GM23338 (cell line): ENCODE results near the gene MYRF.

Experiments
- CTCF ChIP-seq, 2 experiments: fragments of 200-600 bp in 1 of 2; sonication (generic) in 1 of 2; conservative IDR thresholded peaks; 2 replicates each; pipeline versions ENCODE4 v1.5.1 to v1.6.1; 2016 to 2017; ENCODE audit warnings: antibody characterized with exemption in 2 of 2, low read depth in 2 of 2, mild to moderate bottlenecking in 2 of 2, moderate library complexity in 1 of 2
- EZH2 ChIP-seq: fragments of 200-600 bp; sonication (generic); IDR thresholded peaks from one replicate; pipeline ENCODE4 v1.8.0; 2017; ENCODE audit warnings: antibody characterized with exemption, mild to moderate bottlenecking, low read depth; ENCODE audit not compliant: unreplicated experiment
- EZH2phosphoT487 ChIP-seq: fragments of 200-600 bp; sonication (generic); IDR thresholded peaks from one replicate; pipeline ENCODE4 v1.8.1; 2018; ENCODE audit warnings: antibody characterized with exemption; ENCODE audit not compliant: unreplicated experiment
- JUNB ChIP-seq: IDR thresholded peaks from one replicate; pipeline ENCODE4 v1.6.1; 2016; ENCODE audit warnings: antibody characterized with exemption; ENCODE audit not compliant: unreplicated experiment
- POLR2AphosphoS5 ChIP-seq: IDR thresholded peaks from 2 replicates; pipeline ENCODE4 v1.6.1; 2016; ENCODE audit warnings: antibody characterized with exemption, low read depth
- ZNF114 ChIP-seq: fragments of 250-450 bp; sonication (Bioruptor Pico); IDR thresholded peaks from 2 replicates; pipeline ENCODE4 v1.5.0; 2020; ENCODE audit warnings: mild to moderate bottlenecking, moderate library complexity
- TF ChIP-seq, protein P1 (sequence below): fragments of 250-450 bp; sonication (Bioruptor Pico); IDR thresholded peaks from 2 replicates; pipeline ENCODE4 v1.5.0; 2020; ENCODE audit warnings: mild to moderate bottlenecking, moderate library complexity
- TF ChIP-seq, protein P2 (sequence below): IDR thresholded peaks from one replicate; pipeline ENCODE4 v1.6.1; 2018; ENCODE audit warnings: antibody characterized with exemption; ENCODE audit not compliant: unreplicated experiment

DNA sequence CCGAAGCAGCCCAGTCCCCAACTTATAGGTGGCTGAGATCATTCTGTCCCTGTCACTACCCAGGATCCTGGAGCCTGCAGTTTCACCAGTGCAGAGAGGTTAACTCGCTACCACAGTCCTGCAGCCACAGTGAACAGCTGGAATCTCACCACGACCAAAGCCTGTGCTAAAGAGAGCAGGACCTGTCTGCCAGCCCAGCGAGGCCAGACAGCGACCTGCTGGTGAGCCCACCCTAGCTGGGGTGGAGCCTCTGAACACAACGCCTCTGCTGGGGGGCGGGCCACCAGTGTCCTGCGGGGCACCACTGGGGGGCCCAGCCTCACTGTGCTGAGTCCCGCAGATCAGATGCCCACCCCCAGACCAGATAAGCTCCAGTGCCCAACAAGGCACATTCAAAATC is 39.0 kb upstream of the MYRF start:
- no peak for TF ChIP-seq CTCF (conservative IDR thresholded peaks at IDR 0.05; ENCODE audit: low read depth in 2 of 2)
- no peak for TF ChIP-seq JUNB
- no peak for TF ChIP-seq POLR2AphosphoS5
- TF ChIP-seq EZH2, result no peak
- TF ChIP-seq ZNF114 (CRISPR knock-in tag), result no peak
- TF ChIP-seq, protein P1, sequence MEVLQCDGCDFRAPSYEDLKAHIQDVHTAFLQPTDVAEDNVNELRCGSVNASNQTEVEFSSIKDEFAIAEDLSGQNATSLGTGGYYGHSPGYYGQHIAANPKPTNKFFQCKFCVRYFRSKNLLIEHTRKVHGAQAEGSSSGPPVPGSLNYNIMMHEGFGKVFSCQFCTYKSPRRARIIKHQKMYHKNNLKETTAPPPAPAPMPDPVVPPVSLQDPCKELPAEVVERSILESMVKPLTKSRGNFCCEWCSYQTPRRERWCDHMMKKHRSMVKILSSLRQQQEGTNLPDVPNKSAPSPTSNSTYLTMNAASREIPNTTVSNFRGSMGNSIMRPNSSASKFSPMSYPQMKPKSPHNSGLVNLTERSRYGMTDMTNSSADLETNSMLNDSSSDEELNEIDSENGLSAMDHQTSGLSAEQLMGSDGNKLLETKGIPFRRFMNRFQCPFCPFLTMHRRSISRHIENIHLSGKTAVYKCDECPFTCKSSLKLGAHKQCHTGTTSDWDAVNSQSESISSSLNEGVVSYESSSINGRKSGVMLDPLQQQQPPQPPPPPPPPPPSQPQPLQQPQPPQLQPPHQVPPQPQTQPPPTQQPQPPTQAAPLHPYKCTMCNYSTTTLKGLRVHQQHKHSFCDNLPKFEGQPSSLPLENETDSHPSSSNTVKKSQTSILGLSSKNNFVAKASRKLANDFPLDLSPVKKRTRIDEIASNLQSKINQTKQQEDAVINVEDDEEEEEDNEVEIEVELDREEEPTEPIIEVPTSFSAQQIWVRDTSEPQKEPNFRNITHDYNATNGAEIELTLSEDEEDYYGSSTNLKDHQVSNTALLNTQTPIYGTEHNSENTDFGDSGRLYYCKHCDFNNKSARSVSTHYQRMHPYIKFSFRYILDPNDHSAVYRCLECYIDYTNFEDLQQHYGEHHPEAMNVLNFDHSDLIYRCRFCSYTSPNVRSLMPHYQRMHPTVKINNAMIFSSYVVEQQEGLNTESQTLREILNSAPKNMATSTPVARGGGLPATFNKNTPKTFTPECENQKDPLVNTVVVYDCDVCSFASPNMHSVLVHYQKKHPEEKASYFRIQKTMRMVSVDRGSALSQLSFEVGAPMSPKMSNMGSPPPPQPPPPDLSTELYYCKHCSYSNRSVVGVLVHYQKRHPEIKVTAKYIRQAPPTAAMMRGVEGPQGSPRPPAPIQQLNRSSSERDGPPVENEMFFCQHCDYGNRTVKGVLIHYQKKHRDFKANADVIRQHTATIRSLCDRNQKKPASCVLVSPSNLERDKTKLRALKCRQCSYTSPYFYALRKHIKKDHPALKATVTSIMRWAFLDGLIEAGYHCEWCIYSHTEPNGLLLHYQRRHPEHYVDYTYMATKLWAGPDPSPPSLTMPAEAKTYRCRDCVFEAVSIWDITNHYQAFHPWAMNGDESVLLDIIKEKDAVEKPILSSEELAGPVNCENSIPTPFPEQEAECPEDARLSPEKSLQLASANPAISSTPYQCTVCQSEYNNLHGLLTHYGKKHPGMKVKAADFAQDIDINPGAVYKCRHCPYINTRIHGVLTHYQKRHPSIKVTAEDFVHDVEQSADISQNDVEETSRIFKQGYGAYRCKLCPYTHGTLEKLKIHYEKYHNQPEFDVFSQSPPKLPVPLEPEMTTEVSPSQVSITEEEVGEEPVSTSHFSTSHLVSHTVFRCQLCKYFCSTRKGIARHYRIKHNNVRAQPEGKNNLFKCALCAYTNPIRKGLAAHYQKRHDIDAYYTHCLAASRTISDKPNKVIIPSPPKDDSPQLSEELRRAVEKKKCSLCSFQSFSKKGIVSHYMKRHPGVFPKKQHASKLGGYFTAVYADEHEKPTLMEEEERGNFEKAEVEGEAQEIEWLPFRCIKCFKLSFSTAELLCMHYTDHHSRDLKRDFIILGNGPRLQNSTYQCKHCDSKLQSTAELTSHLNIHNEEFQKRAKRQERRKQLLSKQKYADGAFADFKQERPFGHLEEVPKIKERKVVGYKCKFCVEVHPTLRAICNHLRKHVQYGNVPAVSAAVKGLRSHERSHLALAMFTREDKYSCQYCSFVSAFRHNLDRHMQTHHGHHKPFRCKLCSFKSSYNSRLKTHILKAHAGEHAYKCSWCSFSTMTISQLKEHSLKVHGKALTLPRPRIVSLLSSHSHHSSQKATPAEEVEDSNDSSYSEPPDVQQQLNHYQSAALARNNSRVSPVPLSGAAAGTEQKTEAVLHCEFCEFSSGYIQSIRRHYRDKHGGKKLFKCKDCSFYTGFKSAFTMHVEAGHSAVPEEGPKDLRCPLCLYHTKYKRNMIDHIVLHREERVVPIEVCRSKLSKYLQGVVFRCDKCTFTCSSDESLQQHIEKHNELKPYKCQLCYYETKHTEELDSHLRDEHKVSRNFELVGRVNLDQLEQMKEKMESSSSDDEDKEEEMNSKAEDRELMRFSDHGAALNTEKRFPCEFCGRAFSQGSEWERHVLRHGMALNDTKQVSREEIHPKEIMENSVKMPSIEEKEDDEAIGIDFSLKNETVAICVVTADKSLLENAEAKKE (CRISPR knock-in tag), result no peak
- TF ChIP-seq, protein P2, sequence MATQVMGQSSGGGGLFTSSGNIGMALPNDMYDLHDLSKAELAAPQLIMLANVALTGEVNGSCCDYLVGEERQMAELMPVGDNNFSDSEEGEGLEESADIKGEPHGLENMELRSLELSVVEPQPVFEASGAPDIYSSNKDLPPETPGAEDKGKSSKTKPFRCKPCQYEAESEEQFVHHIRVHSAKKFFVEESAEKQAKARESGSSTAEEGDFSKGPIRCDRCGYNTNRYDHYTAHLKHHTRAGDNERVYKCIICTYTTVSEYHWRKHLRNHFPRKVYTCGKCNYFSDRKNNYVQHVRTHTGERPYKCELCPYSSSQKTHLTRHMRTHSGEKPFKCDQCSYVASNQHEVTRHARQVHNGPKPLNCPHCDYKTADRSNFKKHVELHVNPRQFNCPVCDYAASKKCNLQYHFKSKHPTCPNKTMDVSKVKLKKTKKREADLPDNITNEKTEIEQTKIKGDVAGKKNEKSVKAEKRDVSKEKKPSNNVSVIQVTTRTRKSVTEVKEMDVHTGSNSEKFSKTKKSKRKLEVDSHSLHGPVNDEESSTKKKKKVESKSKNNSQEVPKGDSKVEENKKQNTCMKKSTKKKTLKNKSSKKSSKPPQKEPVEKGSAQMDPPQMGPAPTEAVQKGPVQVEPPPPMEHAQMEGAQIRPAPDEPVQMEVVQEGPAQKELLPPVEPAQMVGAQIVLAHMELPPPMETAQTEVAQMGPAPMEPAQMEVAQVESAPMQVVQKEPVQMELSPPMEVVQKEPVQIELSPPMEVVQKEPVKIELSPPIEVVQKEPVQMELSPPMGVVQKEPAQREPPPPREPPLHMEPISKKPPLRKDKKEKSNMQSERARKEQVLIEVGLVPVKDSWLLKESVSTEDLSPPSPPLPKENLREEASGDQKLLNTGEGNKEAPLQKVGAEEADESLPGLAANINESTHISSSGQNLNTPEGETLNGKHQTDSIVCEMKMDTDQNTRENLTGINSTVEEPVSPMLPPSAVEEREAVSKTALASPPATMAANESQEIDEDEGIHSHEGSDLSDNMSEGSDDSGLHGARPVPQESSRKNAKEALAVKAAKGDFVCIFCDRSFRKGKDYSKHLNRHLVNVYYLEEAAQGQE, result no peak
- TF ChIP-seq EZH2phosphoT487, result no peak
